GM19238 (cell line): ENCODE data around the gene KIRREL1.
A peak's percentile ranks its signal among the peaks of the same experiment; 100 is the strongest.

ENCODE experiments used
- DNase-seq: peaks from one replicate; pipeline ENCODE4 v3.0.0; 2011; ENCODE audit warnings: low spot score; ENCODE audit not compliant: insufficient read length

The KIRREL1 gene

DNA sequence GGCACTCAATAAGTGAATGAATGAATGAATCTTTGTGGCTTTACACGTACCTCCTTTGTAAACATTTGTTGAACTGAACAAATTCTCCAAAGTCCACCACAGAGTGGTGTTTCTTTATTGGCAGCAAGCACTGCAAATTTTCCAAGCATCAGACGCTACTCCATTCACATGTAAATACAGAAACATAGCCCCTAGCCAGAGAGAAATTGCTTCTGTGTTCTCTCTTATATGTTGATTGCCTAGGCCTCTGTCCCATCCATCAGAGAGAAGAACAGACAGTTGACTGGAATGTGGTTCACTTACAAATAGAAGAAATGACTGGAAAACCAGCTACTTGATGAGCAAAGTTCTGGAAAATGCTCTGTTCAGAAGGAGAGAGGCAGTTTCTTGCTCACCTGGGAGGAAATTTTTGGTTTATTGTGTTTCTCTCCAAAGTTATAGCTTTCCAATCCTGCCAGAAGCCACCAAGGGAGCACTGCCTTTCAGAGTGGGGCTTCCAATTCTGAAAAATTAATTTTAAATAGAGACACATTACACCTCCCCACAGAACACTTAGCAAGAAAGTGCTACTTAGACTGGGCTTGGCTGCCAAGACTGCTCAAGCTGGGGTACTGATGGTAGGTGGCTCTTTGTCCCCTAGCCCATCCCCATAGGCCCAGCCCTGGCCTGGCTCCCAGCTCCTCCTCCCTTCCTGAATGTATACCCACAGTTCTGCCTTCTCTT is 18.1 kb upstream of the KIRREL1 start:
- DNase-seq, result no peak

DNA sequence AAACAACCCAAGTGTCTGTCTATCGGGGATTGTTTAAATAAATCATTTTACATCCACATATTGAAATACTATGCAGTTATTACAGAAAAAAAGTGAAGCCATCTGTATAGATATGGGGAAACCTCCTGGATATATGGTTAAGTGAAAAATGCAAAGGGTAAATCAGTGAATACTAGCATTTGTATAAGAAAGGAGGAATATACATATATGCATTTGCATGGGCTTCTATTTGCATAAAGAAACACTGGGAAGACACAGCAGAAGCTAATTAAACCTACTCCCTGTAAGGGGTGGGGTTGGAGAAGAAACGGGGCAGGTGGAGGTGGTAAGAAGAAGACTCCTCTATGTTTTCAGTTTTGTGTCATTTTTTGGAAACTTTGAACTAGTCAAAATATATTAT is 16.6 kb upstream of the KIRREL1 start:
- DNase-seq, result no peak

DNA sequence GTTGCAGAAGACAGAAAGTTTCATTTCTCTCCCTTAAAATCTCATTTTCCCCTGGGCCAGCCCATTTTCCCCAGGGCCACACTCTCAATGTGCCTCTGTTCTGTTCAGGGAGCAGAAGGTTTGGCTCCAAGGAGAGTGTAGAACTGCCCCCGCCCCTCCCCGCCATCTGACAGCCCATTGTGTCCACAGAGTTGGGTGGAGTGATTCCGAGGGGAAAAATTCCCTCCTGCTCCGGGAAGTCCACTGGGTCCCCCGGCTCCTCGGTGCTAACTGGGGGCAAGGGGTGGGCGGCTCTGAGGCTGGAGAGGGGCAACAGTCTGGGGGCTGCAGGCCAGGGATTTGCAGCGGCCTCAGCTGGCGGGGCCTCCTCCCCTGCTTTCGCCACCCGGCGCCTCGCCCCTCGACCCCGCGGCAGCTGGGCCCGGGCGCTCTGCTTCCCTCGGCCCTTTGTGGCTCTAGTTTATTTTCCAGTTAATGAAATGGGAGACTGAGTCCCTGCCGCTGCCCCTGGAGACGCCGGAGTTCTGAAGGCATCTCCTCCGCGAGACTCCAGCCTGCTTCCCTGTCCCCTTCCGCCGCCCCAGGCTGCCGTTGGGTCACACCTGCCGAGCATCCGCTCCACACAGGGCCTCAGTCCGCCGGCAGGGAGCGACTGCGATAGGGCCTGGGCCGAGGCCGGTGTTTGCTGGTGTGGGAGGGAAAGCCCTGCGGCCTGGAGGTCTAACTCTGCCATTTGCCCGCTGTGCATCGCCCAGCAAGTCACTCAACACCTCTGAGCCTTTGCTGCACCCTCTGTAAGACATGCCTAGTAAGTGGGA is 14.7 kb upstream of the KIRREL1 start:
- no peak for DNase-seq

DNA sequence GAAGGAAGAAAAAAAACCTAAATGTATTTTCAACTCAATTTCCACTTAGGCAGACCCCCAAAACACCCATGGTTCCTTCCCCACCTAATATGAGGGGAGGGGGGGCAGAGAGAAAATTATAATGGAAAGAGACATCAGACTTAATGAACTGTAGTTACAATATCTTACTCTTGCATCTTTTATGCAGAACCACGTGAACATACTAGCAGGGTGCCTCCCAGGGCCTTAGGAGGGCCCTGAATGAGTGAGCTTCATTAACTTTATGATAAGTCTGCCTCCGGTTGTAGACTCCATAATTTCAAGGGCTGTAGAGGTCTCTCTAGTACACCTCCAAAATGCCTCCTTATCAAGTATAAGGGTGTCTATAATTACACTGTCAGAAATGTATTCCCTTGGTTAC is 11.3 kb upstream of the KIRREL1 start:
- no peak for DNase-seq

DNA sequence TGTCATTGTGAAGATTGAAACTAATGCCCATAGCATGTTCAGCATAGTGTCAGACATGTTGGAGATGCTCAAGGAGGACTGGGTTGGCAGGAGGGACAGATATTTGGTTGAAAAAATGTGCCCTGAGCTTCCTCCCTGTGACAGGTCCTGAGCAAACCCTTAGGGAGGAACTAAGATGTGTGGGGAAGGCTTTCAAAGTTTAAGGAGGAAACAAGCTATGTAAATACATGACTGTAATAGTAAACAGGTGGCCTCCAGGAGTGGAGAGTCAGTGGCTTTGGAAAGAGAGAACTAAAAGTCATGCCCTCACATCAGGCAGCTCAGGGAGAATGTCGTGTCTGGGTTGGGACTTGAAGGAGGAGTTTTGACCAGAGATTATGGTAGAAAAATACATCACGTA is 9.7 kb upstream of the KIRREL1 start:
- DNase-seq, result no peak

DNA sequence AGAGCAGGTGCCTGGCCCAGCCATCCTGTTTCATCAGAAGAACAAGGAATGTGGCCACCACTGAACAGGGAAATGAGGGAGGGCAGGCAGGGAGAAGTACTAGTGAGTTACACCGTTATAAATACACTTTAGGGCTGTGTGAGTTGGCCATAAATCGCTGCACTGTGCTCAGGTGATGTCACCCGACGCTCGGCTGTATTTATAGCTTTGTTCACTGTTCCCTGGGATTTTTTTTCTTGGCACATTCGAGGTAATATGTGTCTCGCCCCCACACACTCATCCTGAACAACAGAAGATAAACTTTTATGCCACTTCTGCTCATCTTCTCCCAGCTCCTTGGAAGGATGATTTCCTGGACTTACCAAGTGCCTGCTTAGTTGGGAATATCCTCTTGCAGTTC is 9.0 kb upstream of the KIRREL1 start:
- DNase-seq, result no peak

DNA sequence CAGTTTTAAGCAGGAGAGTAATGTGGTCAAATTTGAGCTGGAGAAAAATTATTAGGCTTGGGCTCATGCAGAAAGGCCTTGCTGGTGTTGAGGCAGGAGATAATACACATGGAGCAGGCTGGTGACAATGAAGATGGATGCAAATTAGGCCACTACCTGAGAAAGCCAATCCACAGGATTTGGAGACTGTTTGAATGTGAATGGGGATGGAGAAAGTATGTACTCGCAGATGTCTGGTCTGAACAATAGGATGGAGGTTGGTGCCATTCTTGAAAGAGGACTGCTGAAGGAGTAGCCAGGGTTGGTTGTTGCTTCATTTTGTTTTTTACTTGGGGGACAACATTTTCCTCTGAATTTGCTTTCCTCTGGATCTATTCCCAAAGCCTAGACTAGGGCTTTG is 8.0 kb upstream of the KIRREL1 start:
- no peak for DNase-seq

DNA sequence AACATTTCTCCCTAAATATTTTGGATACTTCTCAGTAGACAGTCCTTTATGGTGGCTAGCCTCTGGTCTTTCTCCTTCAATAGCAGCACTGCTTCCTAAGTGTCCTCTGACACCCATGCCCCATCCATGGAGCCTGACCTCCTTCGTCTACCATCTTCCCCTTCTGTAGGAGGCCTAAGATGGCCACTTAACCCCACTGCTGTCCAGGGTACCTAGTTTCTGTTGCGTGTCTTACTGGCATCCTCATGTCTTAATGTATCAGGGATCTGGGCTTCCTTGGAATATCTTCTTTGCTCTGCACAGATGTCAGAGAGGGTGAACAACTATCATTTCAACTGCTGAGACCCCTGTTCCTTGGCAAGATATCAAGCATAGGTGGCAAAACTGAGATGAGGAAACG is 5.4 kb upstream of the KIRREL1 start:
- DNase-seq, result no peak

DNA sequence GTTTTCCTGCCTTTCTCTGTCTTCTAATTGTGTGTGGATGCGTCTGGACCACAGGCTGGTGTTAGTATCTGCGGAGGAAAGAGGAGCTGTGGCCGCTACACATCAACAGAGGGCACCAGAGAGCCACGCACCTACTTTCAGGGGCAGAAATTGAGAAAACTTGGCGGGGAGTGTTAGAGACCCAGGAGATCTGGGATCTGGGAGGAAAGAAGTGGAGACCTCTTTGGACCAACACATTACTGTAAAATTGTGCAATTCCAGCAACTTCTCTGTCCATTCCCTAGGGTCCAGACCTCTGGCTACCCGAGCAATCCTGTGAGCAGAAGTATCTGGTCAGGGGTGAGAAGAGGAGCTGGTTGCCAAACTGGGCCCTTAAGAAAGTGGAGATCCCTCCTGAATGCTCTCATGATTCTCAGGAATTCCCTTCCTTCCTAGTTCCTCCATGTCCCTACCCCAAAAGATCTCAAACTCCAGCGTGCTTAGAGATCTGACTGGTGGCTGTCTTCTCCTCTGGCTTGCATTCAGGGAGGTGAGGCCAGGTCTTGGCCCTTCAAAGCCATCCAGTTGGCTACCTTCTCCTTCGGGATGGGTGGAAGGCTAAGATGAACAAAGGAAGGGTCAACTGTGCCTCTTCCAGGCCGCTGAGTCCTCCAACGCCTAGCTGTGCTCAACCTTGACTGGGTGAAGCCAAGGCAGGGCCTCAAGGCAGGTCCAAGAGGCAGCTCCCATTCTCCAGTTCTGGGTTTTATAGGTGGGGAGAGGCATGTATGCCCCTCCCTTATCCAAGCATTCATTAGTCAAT is 1.2 kb upstream of the KIRREL1 start:
- DNase-seq, result peak; percentile 41

DNA sequence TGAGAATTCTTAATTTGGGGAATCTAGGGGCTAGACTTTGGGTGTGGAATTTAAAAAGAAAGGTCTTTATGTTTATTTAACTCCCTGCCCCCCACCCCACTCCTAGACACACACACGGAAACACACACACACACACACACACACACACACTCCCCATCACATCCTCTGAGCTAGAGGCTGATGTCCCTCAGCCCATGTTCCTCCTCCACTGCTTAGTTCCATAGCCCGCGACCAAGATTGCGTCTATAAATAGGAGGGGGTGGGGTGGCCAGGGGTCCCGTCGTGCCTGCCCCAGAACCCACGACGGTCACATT is 655 bp upstream of the KIRREL1 start:
- DNase-seq, result no peak

DNA sequence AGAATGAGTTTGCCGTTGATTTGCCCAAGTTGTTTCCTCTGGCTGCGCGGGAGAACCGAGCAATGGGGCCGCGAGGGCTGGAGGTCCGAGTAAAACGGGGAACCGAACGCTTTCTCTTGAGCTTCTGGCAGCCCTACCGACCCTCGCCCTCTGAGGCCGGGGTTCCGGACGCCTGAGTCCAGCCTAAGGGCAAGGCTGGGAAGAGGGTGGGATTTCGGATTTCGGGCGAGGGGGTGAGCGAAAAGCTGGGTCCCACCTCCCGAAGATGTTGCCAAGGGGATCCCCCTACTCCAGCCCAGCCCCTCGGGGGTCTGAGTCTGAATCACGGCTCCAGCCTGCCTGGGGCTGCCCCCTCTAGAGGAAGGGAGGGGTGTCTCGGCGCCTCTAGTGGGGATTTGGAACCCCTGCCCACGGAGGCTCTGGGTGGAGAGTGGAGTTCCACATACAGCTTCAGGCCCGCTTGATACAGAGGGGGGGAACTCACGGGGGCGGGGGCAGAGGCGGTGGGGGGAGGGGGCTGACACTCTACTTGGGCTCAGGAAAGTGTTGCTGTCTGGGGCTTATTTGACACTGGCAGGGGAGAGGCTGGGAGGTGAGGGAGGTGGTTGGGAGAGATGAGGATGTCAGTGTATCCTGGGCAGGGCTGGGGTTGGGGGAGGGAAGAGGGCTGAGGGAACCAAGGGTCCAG is 617 bp downstream of the KIRREL1 start:
- no peak for DNase-seq

DNA sequence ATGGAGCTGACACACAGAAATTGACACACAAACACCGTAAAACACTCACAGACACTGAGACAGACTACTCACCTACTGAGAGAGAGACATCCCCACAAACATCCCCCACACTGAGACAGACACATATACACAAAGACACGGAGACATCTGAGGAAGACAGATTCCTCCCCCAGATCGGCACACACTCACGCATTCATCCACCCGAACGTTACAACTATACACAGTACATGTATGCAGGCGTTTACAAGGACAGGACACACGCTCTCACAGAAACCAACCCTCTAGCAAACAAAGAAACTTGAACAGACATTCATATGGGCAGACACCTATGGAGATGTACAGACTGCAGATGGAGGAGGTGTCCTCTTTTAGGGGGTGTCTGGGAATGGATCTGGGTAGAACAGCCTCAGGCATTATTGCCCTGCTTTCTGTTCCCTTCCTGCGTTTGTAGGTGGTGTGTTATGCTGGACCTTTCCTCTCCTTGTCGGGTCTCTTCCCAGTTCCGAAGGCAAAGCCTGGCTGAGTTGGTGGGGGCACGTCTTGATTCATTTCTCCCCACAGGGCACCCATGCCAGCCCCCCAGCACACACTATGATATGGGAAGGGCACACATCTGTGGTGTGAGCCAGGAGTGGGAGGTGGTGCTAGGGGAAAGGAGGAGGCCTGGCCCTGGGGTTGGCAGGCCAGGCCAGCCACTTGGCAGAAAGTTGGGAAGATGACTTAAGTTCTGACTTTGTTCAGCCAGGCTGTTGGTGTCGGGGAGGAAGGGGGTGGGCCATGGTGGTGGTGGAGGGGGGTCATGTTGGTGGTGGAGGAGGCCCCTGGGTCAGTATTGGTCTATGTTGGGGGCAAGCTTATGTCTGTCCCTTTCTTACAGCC is 1.5 kb downstream of the KIRREL1 start:
- no peak for DNase-seq

DNA sequence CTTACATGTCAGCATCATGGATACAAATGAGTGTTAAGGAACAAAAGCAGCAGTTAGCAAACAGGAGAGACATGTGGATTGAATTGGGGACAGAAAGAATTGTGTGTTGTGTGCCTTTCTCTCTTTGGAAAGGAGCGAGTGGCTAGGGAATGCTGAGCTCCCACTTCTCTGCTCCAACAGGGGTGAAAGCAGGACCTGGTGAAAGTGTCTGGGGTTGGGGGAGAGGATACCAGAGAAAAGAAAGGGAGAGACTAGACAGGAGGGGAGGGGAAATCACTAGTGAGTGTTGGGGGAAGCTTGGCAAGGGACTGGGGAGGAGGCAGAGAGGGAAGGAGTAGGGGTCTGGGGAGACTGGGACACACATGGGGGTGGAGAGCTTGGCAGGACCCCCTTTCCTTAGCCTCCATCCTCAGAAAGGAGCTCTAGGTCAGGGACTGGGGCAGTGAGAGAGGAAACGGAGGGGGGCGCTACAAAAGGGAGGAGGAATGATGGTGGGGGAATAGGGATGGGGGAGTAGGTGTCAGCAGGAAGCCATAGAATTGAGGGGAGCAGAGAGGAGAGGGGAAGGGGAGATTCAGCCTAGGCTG is 2.2 kb downstream of the KIRREL1 start:
- no peak for DNase-seq

DNA sequence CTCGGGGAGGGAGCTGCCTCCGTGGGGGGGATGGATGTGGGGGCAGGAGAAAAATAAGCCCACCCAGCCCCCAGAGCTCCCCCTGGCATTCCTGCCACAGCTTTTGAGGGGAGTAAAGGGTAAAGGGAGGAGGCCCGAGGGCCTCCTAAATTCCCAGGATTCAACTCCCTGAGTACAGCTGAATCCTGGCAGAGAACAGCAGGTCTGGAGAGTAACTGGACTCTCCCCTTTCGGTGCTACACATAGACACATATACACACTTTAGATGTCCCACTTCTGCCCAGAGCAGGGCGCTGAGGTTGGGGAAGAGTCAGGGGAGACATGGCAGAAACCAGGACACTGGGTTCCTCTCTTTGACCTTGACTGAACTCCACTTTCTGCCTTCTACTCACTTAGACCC is 3.0 kb downstream of the KIRREL1 start:
- DNase-seq, result no peak

DNA sequence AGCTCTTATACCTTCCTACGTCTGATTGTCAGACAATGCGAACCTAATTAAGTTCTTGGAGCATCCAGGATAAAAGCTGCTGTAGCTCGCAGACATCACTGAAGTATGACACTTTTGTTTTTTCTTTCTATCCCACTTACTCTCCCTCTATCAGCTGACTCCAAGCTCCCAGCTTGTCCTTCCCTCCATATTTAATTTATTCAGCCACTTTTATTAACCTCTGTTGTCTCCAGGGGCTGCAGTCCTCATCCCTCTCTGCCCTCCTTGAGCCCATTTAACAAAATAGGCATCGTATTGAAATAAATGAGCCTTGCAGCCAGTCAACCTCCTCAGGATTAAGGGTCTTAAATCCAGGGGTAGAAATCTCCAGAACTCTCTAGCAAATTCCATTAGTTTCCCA is 7.1 kb downstream of the KIRREL1 start:
- no peak for DNase-seq

DNA sequence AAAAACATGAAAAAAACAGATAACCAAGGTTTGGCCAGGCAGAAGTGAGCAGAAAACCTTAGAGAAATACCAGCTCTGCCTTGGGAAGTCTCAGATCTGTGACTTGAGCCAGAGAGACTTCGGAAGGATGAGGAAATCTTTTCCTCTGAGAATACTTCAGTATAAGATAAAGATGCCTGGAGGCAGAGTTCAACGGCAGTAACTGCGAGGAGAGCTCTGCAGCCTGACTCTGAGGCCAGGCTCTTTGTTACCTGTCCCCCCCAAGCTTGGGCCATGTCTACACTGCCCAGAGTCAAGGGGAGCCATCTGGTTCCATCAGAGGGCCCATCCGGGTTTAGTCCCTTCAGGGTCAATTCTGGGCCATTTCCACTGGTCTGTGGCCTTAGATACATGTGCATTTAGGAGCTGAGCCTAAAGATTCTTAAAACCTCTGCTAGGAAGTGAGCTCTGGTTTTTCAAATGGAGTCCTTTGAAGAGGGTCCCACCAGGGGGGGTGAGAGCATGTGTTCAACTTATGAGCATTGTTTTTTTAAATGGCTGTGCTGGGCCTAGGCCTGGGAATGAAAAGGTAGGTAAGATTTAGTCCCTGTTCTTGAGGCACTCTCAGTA is 8.7 kb downstream of the KIRREL1 start:
- DNase-seq, result no peak

DNA sequence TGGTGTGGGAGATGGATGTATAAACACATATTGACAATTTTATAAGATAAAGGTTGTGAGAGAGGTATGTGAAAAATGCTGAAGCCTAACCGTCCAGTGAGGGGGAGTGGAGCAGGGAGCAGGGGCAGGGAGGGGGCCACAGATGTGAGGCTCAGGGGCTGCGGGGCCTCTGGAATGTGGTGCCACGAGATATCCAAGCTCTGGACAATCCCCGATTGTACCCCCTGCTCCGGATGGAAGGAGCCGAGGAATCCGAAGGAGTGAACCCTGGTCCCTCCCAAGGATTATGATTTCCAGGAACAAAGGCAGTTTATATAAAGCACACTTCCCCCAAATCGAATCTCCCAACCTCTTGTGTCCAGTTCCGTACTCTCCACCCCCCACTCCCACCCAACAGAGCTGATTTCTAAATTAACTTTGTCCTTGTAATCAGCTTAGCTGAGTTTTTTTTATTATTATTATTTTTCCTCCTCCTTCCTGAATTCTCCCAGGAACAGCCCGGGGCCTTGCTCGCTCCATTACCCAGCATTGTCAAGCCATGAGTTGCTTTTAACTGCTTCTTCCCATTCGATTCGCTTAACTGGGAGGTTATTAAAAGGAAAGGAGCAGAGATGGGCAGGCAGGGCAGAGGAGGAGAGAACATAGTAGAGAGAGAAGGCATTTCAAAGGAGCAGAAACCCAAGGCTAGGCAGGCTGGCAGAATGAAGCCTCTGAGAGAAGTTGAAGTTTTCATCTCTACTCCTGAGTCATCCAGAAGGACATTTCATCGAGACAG is 9.4 kb downstream of the KIRREL1 start:
- DNase-seq, result no peak

DNA sequence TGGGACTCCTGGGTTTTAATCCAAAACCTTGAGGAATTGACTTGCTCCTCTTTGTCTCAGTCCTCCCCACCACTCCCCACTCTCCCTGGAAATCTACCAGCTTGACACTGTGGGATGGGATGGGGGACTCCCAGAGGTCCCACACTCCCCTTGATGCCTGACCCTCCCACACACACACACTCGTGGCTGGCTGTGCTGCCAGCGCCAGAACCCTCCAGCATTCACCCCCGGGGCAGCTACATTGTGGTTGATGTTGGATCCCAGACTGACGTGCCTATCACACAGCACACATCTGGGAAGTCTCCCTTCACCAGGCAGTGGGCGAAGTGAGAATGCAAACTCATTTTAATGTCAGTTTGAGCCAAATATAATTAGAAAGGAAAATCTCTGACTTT is 10.0 kb downstream of the KIRREL1 start:
- DNase-seq, result no peak

DNA sequence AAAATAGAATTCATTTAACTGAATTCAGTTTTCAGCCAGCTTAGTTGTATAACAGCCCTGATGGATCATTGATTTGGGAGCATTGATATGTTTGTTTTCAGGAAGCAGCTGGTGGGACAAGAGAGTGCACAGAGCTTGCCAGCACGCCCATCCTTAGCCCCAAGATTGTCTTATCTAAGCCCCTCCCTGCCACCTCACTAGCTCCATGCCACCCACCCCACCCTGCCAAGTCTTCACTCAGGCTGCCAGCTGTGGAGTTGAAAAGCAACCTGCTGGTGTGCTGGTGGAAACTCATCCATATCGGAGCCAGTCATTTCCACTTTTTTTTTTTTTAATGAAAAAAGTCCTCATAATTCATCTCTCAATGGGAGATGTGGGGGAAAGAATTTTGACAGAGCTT is 11.8 kb downstream of the KIRREL1 start:
- DNase-seq, result no peak
